ENCODE measurements around the gene SPPL2A.
A peak's percentile ranks its signal among the peaks of the same experiment; 100 is the strongest.

The SPPL2A gene

DNA sequence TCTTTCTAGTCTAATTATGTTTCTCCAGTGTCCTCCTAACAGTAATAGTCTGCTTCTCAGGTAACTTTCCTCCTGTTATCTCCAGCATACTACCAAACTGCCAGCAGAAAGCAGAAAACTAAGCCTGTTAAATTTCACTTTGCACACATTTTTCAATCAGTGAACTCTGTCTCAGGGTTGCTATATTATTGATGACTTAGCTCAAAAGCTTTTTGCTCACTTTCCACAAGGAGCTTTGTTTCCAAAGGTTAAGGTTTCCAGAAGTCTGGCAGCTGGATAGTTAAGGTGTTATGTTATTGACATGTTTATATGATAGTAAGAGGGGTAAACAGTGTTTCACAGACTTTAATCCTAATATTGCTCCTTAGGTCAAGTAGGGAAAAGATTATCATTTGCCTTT is 84.0 kb downstream of the SPPL2A start:
- no peak for DNase-seq (ENCODE audit: low read depth)

DNA sequence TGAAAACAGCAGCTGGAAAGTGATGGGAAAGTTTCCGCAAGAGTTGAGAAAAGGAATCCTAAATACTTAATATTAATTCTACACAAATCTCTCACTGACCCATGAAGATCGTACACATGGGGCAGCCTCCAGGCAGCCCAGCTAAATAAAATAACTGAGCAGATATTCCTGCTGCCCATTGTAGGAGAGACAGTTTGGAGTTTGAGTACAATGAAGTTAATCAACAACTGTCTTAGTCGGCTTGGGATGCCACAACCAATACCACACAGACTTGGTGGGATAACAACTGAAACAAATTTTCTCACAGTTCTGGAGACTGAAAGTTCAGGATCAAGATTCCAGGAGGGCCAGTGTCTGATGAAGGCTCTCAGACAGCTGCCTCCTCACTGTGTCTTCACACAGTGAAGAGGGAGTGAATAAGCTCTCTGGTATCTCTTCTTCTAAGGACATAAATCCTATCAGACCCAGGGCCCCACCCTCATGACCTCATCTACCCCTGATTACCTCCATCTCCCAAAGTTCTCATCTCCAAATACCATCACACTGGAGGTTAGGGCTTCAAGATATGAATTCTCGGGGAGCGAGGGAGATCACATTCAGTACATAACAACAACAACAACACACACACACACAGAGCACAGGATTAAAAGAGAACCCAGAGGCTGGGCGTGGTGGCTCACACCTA is 88.6 kb downstream of the SPPL2A start:
- TF ChIP-seq, protein P1, sequence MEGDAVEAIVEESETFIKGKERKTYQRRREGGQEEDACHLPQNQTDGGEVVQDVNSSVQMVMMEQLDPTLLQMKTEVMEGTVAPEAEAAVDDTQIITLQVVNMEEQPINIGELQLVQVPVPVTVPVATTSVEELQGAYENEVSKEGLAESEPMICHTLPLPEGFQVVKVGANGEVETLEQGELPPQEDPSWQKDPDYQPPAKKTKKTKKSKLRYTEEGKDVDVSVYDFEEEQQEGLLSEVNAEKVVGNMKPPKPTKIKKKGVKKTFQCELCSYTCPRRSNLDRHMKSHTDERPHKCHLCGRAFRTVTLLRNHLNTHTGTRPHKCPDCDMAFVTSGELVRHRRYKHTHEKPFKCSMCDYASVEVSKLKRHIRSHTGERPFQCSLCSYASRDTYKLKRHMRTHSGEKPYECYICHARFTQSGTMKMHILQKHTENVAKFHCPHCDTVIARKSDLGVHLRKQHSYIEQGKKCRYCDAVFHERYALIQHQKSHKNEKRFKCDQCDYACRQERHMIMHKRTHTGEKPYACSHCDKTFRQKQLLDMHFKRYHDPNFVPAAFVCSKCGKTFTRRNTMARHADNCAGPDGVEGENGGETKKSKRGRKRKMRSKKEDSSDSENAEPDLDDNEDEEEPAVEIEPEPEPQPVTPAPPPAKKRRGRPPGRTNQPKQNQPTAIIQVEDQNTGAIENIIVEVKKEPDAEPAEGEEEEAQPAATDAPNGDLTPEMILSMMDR (IDR thresholded peaks at IDR 0.05; ENCODE audit: low read depth, low read length, missing control alignments), result no peak
- DNase-seq (ENCODE audit: low read depth), result no peak

More for the DNA sequence above, 84.0 kb downstream of the SPPL2A start:
- TF ChIP-seq, protein P1 (IDR thresholded peaks at IDR 0.05; ENCODE audit: low read depth, low read length, missing control alignments), result no peak
- H3K4me3 ChIP-seq (ENCODE audit: low read depth, low read length), result no peak overlapping the region

DNA sequence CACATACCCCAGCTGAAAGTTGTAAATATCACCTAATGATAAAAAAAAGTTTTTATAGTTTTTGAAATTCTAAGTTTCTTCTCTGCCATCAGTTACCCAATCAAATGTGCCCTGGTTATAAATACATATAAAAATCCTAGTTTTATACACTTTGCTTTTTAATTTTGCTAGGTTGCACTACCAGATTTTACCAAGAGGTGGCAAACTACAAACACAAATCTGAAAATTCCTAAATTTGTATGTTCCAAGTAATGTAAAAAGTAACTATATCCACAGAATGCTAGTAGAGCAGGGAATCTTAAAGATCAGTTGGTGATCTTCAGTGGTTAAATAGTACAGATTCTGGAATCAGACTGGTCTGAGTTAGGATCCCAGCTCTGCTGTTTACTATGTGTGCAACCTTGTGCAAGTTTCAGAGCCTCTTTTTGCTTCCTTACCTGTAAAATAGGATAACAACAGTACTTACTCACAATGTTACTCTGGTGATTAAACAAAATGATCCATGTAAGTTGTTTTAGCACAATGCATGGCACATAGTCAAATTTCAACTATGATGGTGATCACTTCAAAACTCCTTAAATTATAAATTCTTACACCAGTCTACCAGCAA is 89.9 kb downstream of the SPPL2A start:
- no peak for DNase-seq (ENCODE audit: low read depth)
- no peak overlapping the region for H3K4me3 ChIP-seq (ENCODE audit: low read depth, low read length)
- TF ChIP-seq, protein P1 (IDR thresholded peaks at IDR 0.05; ENCODE audit: low read depth, low read length, missing control alignments), result peak; percentile 51

More for the DNA sequence above, 88.6 kb downstream of the SPPL2A start:
- no peak overlapping the region for H3K4me3 ChIP-seq (ENCODE audit: low read depth, low read length)

DNA sequence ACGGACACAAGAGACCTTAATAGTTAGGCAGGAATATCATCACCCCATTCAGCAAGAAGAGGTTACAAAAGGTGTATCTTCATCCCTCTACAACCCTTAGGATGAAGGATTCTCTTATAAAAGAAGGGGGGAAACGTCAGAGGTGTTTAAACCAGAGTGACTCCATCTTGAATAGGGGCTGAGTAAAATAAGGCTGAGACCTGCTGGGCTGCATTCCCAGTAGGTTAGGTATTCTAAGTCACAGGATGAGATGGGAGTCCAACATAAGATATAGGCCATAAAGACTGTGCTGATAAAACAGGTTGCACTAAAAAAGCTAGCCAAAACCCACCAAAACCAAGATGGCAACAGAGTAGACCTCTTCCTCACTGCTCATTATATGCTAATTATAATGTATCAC is 95.4 kb downstream of the SPPL2A start:
- no peak overlapping the region for H3K4me3 ChIP-seq (ENCODE audit: low read depth, low read length)
- TF ChIP-seq, protein P1 (IDR thresholded peaks at IDR 0.05; ENCODE audit: low read depth, low read length, missing control alignments), result no peak
- DNase-seq (ENCODE audit: low read depth), result no peak

DNA sequence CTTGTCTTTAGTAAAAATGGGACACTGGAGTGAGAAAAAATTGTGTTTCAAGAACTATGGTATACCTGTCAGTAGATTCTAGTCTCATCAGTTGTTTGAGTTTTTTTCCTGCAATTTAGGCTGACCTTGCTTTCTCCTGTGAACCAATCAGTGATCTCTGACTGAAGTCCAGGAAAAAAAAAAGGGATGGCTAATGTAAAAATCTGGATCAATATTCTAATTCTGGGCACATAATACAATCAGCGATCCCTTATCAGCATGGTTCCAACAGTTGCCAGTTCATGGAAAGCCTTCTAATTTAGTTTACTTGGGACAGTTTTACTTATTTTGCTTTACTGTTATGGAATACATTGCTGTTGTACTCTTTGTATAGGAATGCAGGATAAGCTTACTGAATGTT is 95.9 kb downstream of the SPPL2A start:
- DNase-seq (ENCODE audit: low read depth), result no peak
- H3K4me3 ChIP-seq (ENCODE audit: low read depth, low read length), result no peak overlapping the region
- TF ChIP-seq, protein P1 (IDR thresholded peaks at IDR 0.05; ENCODE audit: low read depth, low read length, missing control alignments), result no peak

DNA sequence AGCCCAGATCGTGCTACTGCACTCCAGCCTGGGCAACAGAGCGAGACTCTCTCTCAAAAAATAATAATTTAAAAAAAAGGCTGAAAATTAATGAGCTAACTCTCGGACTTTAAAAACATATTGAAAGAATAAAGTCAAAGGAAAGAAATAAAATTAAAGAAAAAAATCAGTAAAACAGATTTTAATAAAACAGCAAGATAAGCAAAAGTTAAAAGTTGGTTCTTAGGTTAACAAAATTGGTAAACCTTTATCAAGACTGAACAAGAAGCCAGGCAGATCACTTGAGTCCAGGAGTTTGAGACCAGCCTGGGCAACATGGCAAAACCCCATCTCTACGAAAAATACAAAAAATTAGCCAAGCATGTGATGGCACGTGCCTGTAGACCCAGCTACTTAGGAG is 99.6 kb downstream of the SPPL2A start:
- H3K4me3 ChIP-seq (ENCODE audit: low read depth, low read length), result no peak overlapping the region

More for the DNA sequence above, 99.6 kb downstream of the SPPL2A start:
- TF ChIP-seq, protein P1 (IDR thresholded peaks at IDR 0.05; ENCODE audit: low read depth, low read length, missing control alignments), result no peak
- no peak for DNase-seq (ENCODE audit: low read depth)

All from GM12864 (cell line).